ENCODE results near the gene COL27A1. TPM values are rescaled to one million over a fixed set of nuclear protein-coding genes. Genes with fewer than 3 reads are reported as not detected.

Gene COL27A1
- total and polyA plus RNA-seq, 9 of the 15 experiments (the other 6 are each of a cell fraction or from before 2014, with no cell fraction given): 0.07 TPM; not detected in 8

DNA sequence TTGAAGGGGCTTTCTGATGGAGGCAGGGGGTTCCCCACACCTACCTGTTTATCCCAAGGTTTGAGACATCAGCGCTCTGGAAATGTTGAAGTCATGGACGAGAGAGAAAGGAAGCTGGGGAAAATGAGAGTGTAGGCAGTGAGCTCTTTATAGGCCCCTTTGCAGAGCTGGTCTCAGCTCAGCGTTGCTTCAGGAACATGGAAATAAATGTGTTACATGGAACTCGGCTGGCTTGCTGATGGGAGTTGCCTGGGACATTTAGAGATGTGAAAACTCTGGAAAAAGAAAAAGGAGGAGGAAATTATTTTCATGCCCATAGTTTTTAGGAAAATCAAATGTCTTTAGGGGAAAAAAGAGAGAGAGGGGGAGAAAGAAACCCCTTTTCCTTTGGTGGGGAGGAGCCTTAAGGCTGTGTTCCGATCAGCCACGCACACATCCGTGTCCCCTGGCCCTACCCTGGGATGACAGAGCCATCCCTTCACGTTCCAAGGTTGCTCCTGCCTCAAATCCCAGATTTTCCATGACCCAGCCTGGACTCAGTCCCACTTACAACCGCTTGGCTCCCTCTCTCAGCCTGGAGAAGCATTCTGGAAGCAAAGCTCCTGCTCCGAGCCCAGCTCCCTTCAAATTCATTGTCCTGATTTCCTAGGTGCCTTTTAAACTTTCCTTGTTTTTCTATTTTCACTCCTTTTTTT is 78.3 kb downstream of the COL27A1 start (continued):
- TF ChIP-seq, protein P1, sequence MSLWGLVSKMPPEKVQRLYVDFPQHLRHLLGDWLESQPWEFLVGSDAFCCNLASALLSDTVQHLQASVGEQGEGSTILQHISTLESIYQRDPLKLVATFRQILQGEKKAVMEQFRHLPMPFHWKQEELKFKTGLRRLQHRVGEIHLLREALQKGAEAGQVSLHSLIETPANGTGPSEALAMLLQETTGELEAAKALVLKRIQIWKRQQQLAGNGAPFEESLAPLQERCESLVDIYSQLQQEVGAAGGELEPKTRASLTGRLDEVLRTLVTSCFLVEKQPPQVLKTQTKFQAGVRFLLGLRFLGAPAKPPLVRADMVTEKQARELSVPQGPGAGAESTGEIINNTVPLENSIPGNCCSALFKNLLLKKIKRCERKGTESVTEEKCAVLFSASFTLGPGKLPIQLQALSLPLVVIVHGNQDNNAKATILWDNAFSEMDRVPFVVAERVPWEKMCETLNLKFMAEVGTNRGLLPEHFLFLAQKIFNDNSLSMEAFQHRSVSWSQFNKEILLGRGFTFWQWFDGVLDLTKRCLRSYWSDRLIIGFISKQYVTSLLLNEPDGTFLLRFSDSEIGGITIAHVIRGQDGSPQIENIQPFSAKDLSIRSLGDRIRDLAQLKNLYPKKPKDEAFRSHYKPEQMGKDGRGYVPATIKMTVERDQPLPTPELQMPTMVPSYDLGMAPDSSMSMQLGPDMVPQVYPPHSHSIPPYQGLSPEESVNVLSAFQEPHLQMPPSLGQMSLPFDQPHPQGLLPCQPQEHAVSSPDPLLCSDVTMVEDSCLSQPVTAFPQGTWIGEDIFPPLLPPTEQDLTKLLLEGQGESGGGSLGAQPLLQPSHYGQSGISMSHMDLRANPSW (CRISPR knock-in tag; IDR thresholded peaks at IDR 0.05): no peak
- TF ChIP-seq KDM2B (CRISPR knock-in tag; IDR thresholded peaks at IDR 0.05) (no peak), ZSCAN32 (CRISPR knock-in tag; IDR thresholded peaks at IDR 0.05) (no peak), ATF1 (CRISPR knock-in tag; IDR thresholded peaks at IDR 0.05) (no peak), ATF1 (tag; IDR thresholded peaks at IDR 0.05) (no peak), RBM17 (IDR thresholded peaks at IDR 0.05; ENCODE audit: borderline replicate concordance, low read depth, low read length) (no peak), ETV5 (CRISPR knock-in tag; IDR thresholded peaks at IDR 0.05; ENCODE audit: low read depth) (no peak), ETS2 (tag; IDR thresholded peaks at IDR 0.05; ENCODE audit: borderline replicate concordance, poor library complexity, severe bottlenecking) (no peak), SRF (CRISPR knock-in tag; IDR thresholded peaks at IDR 0.05) (no peak), USF1 (CRISPR knock-in tag; IDR thresholded peaks at IDR 0.05) (no peak), MXI1 (IDR thresholded peaks at IDR 0.05; ENCODE audit: low read depth, low read length) (no peak), ZNF311 (CRISPR knock-in tag; IDR thresholded peaks at IDR 0.05) (no peak)
- TF ChIP-seq, protein P2, sequence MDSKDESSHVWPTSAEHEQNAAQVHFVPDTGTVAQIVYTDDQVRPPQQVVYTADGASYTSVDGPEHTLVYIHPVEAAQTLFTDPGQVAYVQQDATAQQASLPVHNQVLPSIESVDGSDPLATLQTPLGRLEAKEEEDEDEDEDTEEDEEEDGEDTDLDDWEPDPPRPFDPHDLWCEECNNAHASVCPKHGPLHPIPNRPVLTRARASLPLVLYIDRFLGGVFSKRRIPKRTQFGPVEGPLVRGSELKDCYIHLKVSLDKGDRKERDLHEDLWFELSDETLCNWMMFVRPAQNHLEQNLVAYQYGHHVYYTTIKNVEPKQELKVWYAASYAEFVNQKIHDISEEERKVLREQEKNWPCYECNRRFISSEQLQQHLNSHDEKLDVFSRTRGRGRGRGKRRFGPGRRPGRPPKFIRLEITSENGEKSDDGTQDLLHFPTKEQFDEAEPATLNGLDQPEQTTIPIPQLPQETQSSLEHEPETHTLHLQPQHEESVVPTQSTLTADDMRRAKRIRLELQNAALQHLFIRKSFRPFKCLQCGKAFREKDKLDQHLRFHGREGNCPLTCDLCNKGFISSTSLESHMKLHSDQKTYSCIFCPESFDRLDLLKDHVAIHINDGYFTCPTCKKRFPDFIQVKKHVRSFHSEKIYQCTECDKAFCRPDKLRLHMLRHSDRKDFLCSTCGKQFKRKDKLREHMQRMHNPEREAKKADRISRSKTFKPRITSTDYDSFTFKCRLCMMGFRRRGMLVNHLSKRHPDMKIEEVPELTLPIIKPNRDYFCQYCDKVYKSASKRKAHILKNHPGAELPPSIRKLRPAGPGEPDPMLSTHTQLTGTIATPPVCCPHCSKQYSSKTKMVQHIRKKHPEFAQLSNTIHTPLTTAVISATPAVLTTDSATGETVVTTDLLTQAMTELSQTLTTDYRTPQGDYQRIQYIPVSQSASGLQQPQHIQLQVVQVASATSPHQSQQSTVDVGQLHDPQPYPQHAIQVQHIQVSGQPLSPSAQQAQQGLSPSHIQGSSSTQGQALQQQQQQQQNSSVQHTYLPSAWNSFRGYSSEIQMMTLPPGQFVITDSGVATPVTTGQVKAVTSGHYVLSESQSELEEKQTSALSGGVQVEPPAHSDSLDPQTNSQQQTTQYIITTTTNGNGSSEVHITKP (IDR thresholded peaks at IDR 0.05; ENCODE audit: partially characterized antibody): no peak

Data from K562 (cell line).